ENCODE results near the gene RXFP3.
"Not testable (repeated sequence)": the region's sequence is repeated elsewhere in the genome, so short reads cannot be mapped to it uniquely, and the experiment has no call there.

The RXFP3 gene

GRCh38 chr5:33944543-33945132, 8.5 kb downstream of the RXFP3 start:
- ATAC-seq, result no peak
- TF ChIP-seq CSDC2 (CRISPR knock-in tag; IDR thresholded peaks at IDR 0.05), result no peak

DNA sequence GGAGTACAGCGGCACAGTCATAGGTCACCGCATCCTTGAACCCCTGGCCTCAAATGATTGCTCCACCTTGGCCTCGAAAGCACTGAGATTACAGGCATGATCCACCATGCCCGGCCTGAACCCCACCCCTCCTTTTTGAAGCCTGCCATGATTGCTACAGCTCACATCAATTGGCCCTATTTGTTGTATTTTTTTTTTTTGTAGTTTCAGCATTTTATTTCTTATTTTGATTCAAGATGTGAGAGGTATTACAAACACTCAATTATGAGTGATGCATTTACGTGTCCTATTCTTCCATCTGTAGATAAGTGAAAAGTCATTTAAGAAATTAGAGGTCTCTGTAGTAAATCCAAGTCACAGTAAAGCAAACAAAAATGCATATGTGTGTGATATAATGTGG, 16.0 kb downstream of the RXFP3 start:
- not testable (repeated sequence) for ATAC-seq

GRCh38 chr5:33957577-33958150, 21.5 kb downstream of the RXFP3 start:
- TF ChIP-seq ZNF70 (CRISPR knock-in tag; IDR thresholded peaks at IDR 0.05), result no peak
- TF ChIP-seq RARB (CRISPR knock-in tag; IDR thresholded peaks at IDR 0.05), result no peak
- TF ChIP-seq, protein P1, sequence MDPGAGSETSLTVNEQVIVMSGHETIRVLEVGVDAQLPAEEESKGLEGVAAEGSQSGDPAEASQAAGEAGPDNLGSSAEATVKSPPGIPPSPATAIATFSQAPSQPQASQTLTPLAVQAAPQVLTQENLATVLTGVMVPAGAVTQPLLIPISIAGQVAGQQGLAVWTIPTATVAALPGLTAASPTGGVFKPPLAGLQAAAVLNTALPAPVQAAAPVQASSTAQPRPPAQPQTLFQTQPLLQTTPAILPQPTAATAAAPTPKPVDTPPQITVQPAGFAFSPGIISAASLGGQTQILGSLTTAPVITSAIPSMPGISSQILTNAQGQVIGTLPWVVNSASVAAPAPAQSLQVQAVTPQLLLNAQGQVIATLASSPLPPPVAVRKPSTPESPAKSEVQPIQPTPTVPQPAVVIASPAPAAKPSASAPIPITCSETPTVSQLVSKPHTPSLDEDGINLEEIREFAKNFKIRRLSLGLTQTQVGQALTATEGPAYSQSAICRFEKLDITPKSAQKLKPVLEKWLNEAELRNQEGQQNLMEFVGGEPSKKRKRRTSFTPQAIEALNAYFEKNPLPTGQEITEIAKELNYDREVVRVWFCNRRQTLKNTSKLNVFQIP (CRISPR knock-in tag; IDR thresholded peaks at IDR 0.05; ENCODE audit: borderline replicate concordance, low read depth), result no peak
- no peak for TF ChIP-seq OSR1 (CRISPR knock-in tag; IDR thresholded peaks at IDR 0.05)
- no peak for ATAC-seq

GRCh38 chr5:33958176-33958575, 22.0 kb downstream of the RXFP3 start:
- ATAC-seq, result no peak
- TF ChIP-seq OSR1 (CRISPR knock-in tag; IDR thresholded peaks at IDR 0.05) (no peak), ISL1 (CRISPR knock-in tag; IDR thresholded peaks at IDR 0.05) (no peak), BACH2 (CRISPR knock-in tag; IDR thresholded peaks at IDR 0.05; ENCODE audit: borderline replicate concordance) (no peak), PATZ1 (CRISPR knock-in tag; IDR thresholded peaks at IDR 0.05; ENCODE audit: borderline replicate concordance) (no peak), ZFP30 (CRISPR knock-in tag; IDR thresholded peaks at IDR 0.05) (no peak)

GRCh38 chr5:33964132-33964700, 28.0 kb downstream of the RXFP3 start:
- no peak for ATAC-seq

More at GRCh38 chr5:33964132-33964700, 28.0 kb downstream of the RXFP3 start:
- TF ChIP-seq ZFP30 (CRISPR knock-in tag; IDR thresholded peaks at IDR 0.05) (no peak), CREB5 (CRISPR knock-in tag; IDR thresholded peaks at IDR 0.05; ENCODE audit: low read depth) (no peak), ZC3H10 (CRISPR knock-in tag; IDR thresholded peaks at IDR 0.05) (no peak), OSR1 (CRISPR knock-in tag; IDR thresholded peaks at IDR 0.05) (no peak), RARB (CRISPR knock-in tag; IDR thresholded peaks at IDR 0.05) (no peak), ZNF565 (CRISPR knock-in tag; conservative IDR thresholded peaks at IDR 0.05; ENCODE audit: low read depth) (no peak), ISL1 (CRISPR knock-in tag; IDR thresholded peaks at IDR 0.05) (no peak), BACH2 (CRISPR knock-in tag; IDR thresholded peaks at IDR 0.05; ENCODE audit: borderline replicate concordance) (no peak), ZNF8 (CRISPR knock-in tag; IDR thresholded peaks at IDR 0.05) (no peak), PPARA (CRISPR knock-in tag; IDR thresholded peaks at IDR 0.05; ENCODE audit: borderline replicate concordance) (no peak), TOX (CRISPR knock-in tag; IDR thresholded peaks at IDR 0.05; ENCODE audit: borderline replicate concordance) (no peak), ZNF70 (CRISPR knock-in tag; IDR thresholded peaks at IDR 0.05) (no peak), ARNTL (CRISPR knock-in tag; IDR thresholded peaks at IDR 0.05; ENCODE audit: borderline replicate concordance, low read depth) (no peak), CSDC2 (CRISPR knock-in tag; IDR thresholded peaks at IDR 0.05) (no peak), ESRRG (CRISPR knock-in tag; IDR thresholded peaks at IDR 0.05) (no peak), ZFP3 (CRISPR knock-in tag; IDR thresholded peaks at IDR 0.05) (no peak)
- TF ChIP-seq, protein P2, sequence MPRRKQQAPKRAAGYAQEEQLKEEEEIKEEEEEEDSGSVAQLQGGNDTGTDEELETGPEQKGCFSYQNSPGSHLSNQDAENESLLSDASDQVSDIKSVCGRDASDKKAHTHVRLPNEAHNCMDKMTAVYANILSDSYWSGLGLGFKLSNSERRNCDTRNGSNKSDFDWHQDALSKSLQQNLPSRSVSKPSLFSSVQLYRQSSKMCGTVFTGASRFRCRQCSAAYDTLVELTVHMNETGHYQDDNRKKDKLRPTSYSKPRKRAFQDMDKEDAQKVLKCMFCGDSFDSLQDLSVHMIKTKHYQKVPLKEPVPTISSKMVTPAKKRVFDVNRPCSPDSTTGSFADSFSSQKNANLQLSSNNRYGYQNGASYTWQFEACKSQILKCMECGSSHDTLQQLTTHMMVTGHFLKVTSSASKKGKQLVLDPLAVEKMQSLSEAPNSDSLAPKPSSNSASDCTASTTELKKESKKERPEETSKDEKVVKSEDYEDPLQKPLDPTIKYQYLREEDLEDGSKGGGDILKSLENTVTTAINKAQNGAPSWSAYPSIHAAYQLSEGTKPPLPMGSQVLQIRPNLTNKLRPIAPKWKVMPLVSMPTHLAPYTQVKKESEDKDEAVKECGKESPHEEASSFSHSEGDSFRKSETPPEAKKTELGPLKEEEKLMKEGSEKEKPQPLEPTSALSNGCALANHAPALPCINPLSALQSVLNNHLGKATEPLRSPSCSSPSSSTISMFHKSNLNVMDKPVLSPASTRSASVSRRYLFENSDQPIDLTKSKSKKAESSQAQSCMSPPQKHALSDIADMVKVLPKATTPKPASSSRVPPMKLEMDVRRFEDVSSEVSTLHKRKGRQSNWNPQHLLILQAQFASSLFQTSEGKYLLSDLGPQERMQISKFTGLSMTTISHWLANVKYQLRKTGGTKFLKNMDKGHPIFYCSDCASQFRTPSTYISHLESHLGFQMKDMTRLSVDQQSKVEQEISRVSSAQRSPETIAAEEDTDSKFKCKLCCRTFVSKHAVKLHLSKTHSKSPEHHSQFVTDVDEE (CRISPR knock-in tag; IDR thresholded peaks at IDR 0.05), result no peak
- TF ChIP-seq, protein P3, sequence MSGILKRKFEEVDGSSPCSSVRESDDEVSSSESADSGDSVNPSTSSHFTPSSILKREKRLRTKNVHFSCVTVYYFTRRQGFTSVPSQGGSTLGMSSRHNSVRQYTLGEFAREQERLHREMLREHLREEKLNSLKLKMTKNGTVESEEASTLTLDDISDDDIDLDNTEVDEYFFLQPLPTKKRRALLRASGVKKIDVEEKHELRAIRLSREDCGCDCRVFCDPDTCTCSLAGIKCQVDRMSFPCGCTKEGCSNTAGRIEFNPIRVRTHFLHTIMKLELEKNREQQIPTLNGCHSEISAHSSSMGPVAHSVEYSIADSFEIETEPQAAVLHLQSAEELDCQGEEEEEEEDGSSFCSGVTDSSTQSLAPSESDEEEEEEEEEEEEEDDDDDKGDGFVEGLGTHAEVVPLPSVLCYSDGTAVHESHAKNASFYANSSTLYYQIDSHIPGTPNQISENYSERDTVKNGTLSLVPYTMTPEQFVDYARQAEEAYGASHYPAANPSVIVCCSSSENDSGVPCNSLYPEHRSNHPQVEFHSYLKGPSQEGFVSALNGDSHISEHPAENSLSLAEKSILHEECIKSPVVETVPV (CRISPR knock-in tag; IDR thresholded peaks at IDR 0.05), result no peak

All from SK-N-SH treated with all-trans-retinoic acid at 6 μM for 48 hours (cell line).